Type B pancreatic cell (in vitro differentiated cells): ENCODE measurements around the gene B3GALT5. TPM values are rescaled to one million over a fixed set of nuclear protein-coding genes. Genes with fewer than 3 reads are reported as not detected.
A peak's percentile ranks its signal among the peaks of the same experiment; 100 is the strongest.

Source experiments
- DNase-seq: peaks from one replicate; pipeline ENCODE4 v3.0.0; 2021; ENCODE audit warnings: mixed read lengths; ENCODE audit not compliant: unreplicated experiment; ENCODE audit errors: extremely low spot score
- H3K27ac Mint-ChIP-seq: 2 replicates; pipeline ENCODE4 v1.8.0; 2021; ENCODE audit warnings: mild to moderate bottlenecking, mixed read lengths
- H3K27me3 Mint-ChIP-seq: 2 replicates; pipeline ENCODE4 v1.8.0; 2021; ENCODE audit warnings: mixed read lengths
- H3K36me3 Mint-ChIP-seq: 2 replicates; pipeline ENCODE4 v1.8.0; 2021; ENCODE audit warnings: mixed read lengths
- H3K4me1 Mint-ChIP-seq: one replicate; pipeline ENCODE4 v1.8.0; 2021; ENCODE audit warnings: mixed read lengths; ENCODE audit not compliant: unreplicated experiment
- H3K4me3 Mint-ChIP-seq: 2 replicates; pipeline ENCODE4 v1.8.0; 2021; ENCODE audit warnings: mild to moderate bottlenecking, mixed read lengths
- H3K9me3 Mint-ChIP-seq: 2 replicates; pipeline ENCODE4 v1.8.0; 2021; ENCODE audit warnings: mixed read lengths
- CTCF ChIP-seq: fragments of 200-600 bp; sonication (generic); conservative IDR thresholded peaks from 2 replicates; pipeline ENCODE4 v1.5.0; 2021; ENCODE audit warnings: antibody characterized with exemption, mild to moderate bottlenecking
- total RNA-seq: library from RNA; stranded (reverse); gene quantifications from 2 replicates; pipeline ENCODE4 v1.2.1, GENCODE V29; 2021; ENCODE audit warnings: low replicate concordance

B3GALT5 gene
- total RNA-seq, 1 donor from 2014 or later = 14.2 TPM

- no peak overlapping the region for H3K27ac Mint-ChIP-seq
- no peak for DNase-seq
- TF ChIP-seq CTCF = no peak
- H3K36me3 Mint-ChIP-seq = peaks cover 19% of the 10 kb centered on the region
- no peak overlapping the region for H3K4me3 Mint-ChIP-seq
- H3K27me3 Mint-ChIP-seq = no peaks in the 10 kb centered on the region
- no peaks in the 10 kb centered on the region for H3K9me3 Mint-ChIP-seq
- peaks cover 32% of the 10 kb centered on the region for H3K4me1 Mint-ChIP-seq
These were observed 34.7 kb downstream of the B3GALT5 start for GRCh38 chr21:39647476-39647875.

GRCh38 chr21:39648879-39649278 lies 36.1 kb downstream of the B3GALT5 start:
- Mint-ChIP-seq H3K36me3 (peaks cover 26% of the 10 kb centered on the region), H3K27ac (no peak overlapping the region), H3K27me3 (no peaks in the 10 kb centered on the region), H3K4me3 (no peak overlapping the region), H3K9me3 (peaks cover 3% of the 10 kb centered on the region), H3K4me1 (peaks cover 26% of the 10 kb centered on the region)
- no peak for TF ChIP-seq CTCF
- no peak for DNase-seq

GRCh38 chr21:39649526-39649925 lies 36.8 kb downstream of the B3GALT5 start:
- Mint-ChIP-seq H3K36me3 (peaks cover 27% of the 10 kb centered on the region), H3K27me3 (no peaks in the 10 kb centered on the region), H3K27ac (no peak overlapping the region), H3K9me3 (peaks cover 4% of the 10 kb centered on the region), H3K4me1 (peaks cover 20% of the 10 kb centered on the region), H3K4me3 (no peak overlapping the region)
- no peak for TF ChIP-seq CTCF
- no peak for DNase-seq

GRCh38 chr21:39650306-39650705 lies 37.6 kb downstream of the B3GALT5 start:
- no peak for DNase-seq
- TF ChIP-seq CTCF = no peak
- H3K27ac Mint-ChIP-seq = no peak overlapping the region
- H3K4me3 Mint-ChIP-seq = no peak overlapping the region
- H3K36me3 Mint-ChIP-seq = peaks cover 27% of the 10 kb centered on the region
- H3K27me3 Mint-ChIP-seq = no peaks in the 10 kb centered on the region
- peaks cover 4% of the 10 kb centered on the region for H3K9me3 Mint-ChIP-seq
- H3K4me1 Mint-ChIP-seq = peaks cover 14% of the 10 kb centered on the region

GRCh38 chr21:39650801-39651200 lies 38.1 kb downstream of the B3GALT5 start:
- Mint-ChIP-seq H3K27ac (peak overlapping the region; percentile 72), H3K27me3 (no peaks in the 10 kb centered on the region)
- TF ChIP-seq CTCF = no peak

GRCh38 chr21:39651206-39651605 lies 38.5 kb downstream of the B3GALT5 start:
- no peak for TF ChIP-seq CTCF
- no peak overlapping the region for H3K4me3 Mint-ChIP-seq
- peaks cover 11% of the 10 kb centered on the region for H3K4me1 Mint-ChIP-seq
- peak overlapping the region; percentile 72 for H3K27ac Mint-ChIP-seq
- DNase-seq = no peak
- H3K27me3 Mint-ChIP-seq = no peaks in the 10 kb centered on the region
- peaks cover 27% of the 10 kb centered on the region for H3K36me3 Mint-ChIP-seq
- peaks cover 4% of the 10 kb centered on the region for H3K9me3 Mint-ChIP-seq

More at GRCh38 chr21:39650801-39651200, 38.1 kb downstream of the B3GALT5 start:
- peaks cover 4% of the 10 kb centered on the region for H3K9me3 Mint-ChIP-seq
- H3K4me3 Mint-ChIP-seq = no peak overlapping the region
- no peak for DNase-seq
- peaks cover 11% of the 10 kb centered on the region for H3K4me1 Mint-ChIP-seq
- peaks cover 27% of the 10 kb centered on the region for H3K36me3 Mint-ChIP-seq
